NCI-H1048 (cell line): Measurements from ENCODE around the gene GPR75.

ENCODE experiments used
- DNase-seq: peaks from one replicate; lab custom pipeline; 2025; lab: John Stamatoyannopoulos, UW

GPR75 gene

GRCh38 chr2:53859206-53860181 lies at the start of gene GPR75:
TSS of gene GPR75 (minus strand) at chr2:53859967. CDS start at chr2:53854756, 5,211 bp downstream.
- no peak for DNase-seq

- DNase-seq = no peak
Observed at GRCh38 chr2:53907582-53907981, 47.8 kb upstream of the GPR75 start.

- DNase-seq = no peak
Observed at GRCh38 chr2:53905396-53905795, 45.6 kb upstream of the GPR75 start.

DNA sequence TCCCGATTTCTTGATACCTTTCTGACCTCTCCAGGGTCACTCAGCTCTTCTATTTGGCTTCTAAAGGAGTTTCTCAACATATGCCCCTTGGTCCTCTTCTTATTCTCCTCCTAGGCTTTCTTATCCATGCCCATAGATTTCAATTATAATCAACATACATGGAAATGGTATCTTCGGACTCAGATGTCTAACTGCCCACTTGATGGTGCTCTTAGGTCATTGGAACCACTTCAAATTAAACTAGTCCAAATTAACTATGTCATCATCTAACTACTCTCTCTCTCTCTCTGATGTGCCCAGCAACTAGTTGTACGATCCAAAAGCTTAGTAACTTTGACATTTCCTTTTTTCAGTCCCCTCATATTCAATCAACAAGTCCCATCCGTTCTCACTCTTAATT lies 43.2 kb upstream of the GPR75 start:
- DNase-seq = no peak

DNA sequence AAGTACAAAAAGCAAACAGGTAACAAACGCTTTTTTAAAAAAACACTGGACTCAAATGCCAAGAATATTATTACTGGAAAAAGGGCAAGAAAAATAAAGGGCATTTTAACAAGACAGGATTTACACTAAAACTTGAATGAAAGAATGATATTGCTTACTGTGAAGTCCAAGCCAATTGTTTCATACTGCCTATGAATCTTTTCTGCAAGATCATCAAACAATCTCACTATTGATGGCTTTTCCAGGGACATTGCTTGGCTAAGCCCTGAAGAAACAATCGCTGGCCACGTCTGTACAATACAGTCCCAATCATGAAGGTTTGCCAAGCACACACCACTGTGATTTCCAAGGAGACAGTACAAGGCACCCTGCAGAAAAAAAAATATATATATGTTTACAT lies 41.4 kb upstream of the GPR75 start:
- no peak for DNase-seq

DNA sequence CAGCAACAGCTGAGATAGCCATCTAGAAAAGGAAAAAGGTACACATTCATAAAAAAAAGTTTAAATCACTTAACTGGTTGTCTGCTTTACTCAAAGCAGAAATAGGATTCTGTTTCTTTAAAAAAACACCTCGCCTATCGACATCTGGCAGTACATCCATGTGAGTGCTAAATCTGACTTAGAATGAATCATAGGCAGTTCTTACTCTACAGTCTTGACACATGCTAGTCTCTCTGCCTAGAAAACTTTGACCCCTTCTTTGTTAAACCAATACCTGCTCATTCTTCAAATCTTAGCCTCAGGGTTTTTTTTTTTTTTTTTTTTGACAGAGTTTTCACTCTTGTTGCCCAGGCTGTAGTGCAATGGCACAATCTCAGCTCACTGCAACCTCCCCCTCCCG lies 37.1 kb upstream of the GPR75 start:
- no peak for DNase-seq

DNA sequence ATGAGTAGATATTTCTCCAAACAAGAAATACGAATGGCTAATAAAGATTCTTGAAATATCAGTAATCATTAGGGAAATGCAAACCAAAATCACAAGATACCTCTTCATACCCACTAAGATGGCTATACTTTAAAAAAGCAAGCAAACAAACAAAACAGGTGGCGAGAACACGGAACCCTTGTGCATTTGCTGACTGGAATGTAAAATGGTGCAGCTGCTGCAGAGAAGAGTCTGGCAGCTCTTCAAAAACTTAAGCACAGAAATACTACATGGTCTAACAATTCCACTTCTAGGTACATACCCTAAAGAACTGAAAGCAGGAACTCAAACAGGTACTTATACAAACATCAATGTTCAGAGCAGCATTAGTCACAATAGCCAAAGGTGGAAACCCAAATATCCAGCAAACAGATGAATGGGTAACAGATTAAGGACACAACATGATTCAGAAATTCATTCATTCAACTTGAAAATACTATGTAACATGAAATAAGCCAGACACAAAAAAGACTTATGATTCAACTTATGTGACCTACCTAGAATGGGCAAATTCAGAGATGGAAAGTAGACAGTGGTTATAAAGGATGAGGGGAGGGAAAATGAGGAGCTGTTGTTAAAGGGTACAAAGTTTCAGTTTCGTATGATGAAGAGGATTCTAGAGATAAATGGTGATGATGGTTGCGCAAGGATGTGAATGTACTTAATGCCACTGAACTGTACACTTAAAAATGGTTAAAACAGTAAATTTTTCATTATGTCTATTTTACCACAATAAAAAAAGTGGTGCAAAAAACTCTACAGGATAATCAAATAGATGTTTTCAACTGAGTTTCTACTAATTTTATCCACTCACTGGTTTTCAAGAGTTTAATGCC lies 26.9 kb upstream of the GPR75 start:
- no peak for DNase-seq

DNA sequence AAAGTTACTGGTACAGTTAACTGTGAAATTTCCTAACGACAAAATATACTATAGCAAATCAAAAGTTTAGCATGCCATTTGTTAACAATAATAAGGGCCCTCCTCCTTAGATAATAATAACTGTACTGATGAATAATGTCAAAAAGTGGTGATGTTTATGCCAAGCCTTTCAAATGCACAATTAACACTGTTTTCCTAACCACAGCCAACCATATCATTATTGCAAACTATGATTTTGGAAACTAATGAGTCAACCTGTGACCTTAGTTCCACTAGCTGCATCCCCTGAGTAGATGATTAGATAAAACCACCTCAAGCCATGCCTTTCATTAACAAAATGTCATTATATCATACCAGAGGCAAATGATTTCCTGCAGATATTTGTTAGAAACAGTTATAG lies 25.1 kb upstream of the GPR75 start:
- no peak for DNase-seq

- DNase-seq = no peak
Observed at GRCh38 chr2:53881986-53882385, 22.2 kb upstream of the GPR75 start.

- no peak for DNase-seq
Observed at GRCh38 chr2:53881360-53881759, 21.6 kb upstream of the GPR75 start.

DNA sequence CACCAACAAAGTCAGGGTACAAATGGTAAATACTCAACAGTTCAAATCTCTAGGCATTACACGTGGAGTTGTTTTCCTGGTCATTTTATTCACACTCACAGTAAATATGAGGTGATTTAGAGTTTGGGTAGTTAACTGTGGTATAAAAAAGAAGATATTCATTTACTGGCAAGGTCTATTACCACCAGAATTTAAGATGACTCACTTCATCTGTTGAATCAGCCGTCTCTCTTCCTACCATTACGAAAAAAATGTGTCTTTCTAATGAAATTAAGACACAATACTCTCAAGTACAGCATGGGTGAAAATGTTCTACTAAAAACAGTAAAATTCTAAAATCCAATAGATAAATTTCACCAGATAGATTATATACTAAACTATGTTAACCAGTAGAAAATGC lies 21.0 kb upstream of the GPR75 start:
- no peak for DNase-seq

- no peak for DNase-seq
Observed at GRCh38 chr2:53877556-53877955, 17.8 kb upstream of the GPR75 start.

DNA sequence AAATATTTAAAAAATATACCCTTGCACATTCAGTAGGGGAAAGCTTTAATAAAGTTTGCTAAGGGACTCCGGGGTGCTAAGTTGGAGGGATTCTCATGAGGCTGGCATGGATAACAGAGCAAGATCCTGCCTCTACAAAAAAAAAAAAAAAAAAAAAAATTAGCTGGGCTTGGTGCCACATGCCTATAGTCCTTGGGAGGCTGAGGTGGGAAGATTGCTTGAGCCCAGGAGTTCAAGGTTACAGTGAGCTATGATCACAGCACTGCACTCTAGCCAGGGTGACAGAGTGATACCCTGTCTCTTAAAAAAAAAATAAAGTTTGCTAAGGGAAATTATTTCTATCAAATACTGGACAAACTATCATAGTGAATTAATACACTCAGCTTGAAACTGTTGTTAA lies 17.3 kb upstream of the GPR75 start:
- DNase-seq = no peak

GRCh38 chr2:53874401-53874950 lies 14.7 kb upstream of the GPR75 start:
- no peak for DNase-seq

- DNase-seq = no peak
Observed at GRCh38 chr2:53867773-53868172, 8.0 kb upstream of the GPR75 start.

GRCh38 chr2:53867169-53867568 lies 7.4 kb upstream of the GPR75 start:
- DNase-seq = no peak

DNA sequence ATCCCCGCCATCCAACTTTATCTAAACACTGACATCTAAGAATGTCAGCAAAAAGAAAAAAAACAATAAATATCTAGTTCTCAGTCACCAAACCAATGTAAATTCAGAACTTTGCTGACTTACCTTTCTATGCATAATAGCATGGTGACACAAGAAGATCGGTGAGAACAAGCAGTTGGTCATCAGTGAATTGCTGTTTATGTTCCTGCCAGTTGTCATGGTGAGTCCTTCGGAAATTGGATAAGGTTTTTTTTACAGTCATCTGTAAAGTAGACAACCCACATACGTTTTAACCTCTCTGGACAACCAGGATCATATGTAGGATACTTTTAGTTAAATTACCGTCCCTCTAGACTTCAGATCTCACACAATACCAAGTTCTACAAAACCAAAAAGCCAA lies 6.2 kb upstream of the GPR75 start:
- no peak for DNase-seq

- DNase-seq = no peak
Observed at GRCh38 chr2:53865264-53865663, 5.5 kb upstream of the GPR75 start.

GRCh38 chr2:53863538-53864227 lies 3.9 kb upstream of the GPR75 start:
- no peak for DNase-seq

GRCh38 chr2:53861824-53862223 lies 2.1 kb upstream of the GPR75 start:
- DNase-seq = no peak

GRCh38 chr2:53856272-53856671 lies 3.5 kb downstream of the GPR75 start:
- no peak for DNase-seq

DNA sequence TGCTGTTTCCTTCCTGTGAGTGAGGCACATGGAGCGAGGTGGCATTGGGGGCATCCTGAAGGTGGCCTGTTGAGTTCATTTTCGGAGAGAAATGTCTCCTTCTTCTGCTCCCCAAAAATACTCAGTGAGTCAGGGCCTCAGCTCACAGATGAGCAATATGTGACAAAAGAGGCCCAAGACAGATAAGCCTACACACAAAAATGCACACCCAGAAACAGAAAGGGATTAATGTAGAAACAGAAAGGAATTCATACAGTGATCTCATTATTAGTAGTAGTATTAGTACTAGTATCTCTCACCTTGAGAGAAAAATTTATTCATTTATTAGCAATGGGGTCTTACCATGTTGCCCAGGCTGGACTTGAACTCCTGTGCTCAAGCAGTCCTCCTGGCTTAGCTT lies 5.1 kb downstream of the GPR75 start:
- DNase-seq = no peak
